ENCODE measurements around the gene WDR46.

The WDR46 gene

DNA sequence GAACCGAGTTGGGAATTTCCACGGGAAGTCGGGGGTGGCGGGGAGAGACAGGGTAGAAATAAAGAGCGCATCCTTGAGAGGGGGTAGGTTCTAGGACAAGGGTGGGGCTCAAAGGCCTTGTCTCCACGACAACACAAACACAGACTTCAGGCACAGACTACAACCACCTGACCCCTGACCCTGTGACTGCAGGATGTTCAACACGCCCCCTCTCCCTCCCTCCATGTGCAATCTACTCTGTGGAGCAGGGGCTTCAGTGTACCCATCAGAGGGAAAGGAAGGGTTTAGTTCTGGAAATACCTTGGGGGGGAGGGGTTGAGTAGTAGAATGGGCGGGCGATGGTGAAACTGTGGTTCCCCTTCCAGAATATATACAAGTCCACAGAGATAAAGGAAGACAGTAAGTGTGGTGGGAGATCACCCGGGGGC, 25.5 kb upstream of the WDR46 start:
- Histone ChIP-seq H3K4me1 (ENCODE audit: control insufficient read depth in 1 of 2, insufficient read depth in 2 of 2, low read length in 2 of 2) (peaks cover 36 to 59% of the 10 kb centered on the region in 2 donors), H3K27me3 (ENCODE audit: control insufficient read depth in 1 of 2, insufficient read depth in 2 of 2, low read length in 2 of 2) (no peaks in the 10 kb centered on the region), H3K9me3 (ENCODE audit: control insufficient read depth in 1 of 2, low read length in 2 of 2) (no peaks in the 10 kb centered on the region), H3K36me3 (ENCODE audit: control insufficient read depth in 1 of 2, insufficient read depth in 2 of 2, low read length in 2 of 2) (peaks cover 11 to 26% of the 10 kb centered on the region in 2 donors), H3K27ac (ENCODE audit: low read depth, low read length) (peak overlapping the region; percentile 98), H3K9ac (ENCODE audit: low read depth in 1 of 2, low read length in 2 of 2) (peak overlapping the region; percentile 65 to 96), H3K4me3 (ENCODE audit: low read depth in 1 of 2, low read length in 2 of 2) (peak overlapping the region; percentile 94 to 99)

DNA sequence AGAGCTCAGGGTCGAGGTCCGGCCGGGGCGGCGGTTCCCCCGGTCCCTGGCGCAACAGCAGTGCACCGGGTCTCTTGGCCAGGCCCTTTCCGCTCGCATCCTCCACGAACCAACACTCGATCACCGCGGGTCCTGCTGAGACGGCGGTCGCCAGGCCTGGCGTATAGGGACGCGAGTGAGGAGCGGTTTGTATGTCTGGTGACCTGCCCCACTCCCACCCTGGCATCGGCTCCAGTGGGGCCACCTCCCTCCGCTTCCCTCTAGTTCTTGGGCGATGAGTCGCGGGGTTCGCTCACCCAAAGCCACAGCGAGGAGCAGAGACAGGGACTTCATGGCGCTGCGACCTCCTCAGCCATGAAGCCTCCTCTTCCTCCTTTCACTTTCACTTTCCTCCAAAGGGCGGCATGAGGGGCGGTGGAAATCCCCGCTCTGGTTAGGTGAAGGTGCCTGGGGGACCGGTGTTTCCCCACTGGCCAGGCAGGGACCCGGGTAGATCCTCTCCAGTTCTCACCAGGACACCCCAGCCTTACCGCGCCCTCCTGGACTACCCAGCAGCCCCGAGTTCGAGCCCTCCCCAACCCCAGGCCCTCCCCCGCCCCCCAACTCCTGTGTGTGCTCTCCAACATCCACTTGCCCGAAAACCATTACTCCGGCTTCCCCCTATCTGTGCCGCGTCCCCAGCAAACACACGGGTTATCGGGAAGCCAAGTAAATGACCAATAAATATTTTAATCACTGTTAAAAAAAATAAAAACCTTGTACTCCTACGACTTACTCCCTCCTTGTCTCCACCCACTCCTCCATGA, 24.9 kb upstream of the WDR46 start, which contains the start of gene TAPBP:
Gene TAPBP, minus strand, starts transcription at position 370 of the 806 bp plus-strand sequence. Its CDS starts 37 bp downstream, at position 333.
- H3K4me1 ChIP-seq (ENCODE audit: control insufficient read depth in 1 of 2, insufficient read depth in 2 of 2, low read length in 2 of 2) = peaks cover 30 to 52% of the 10 kb centered on the region in 2 donors

DNA sequence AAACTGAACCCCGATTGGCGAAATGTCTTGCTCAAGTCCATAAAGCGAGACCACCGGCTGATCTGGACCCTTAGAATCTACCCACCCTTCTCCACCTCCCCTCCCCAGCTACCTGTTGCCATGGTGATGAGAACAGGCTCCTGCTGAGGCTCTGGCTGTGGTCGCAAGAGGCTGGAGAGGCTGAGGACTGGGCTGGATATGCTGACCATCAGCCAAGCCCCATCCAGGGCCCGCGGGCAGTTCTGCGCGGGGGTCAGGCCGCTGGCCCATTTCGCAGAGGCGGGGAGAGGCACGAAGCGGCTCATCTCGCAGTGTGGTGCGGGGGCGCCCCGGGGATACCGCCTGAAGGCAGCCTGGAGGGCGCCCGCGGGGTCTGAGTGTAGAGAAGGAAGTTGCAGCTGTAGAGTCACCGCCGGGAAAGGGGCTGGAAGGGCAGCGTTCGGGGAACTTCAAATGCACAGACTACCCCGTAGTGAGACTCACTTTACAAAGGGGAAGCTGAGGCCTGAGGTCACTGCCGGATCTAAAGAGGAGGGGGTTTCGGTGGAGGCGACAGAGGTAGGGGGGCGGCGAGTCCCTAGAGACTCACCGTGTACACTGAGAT, 24.2 kb upstream of the WDR46 start:
- no peaks in the 10 kb centered on the region for H3K9me3 ChIP-seq (ENCODE audit: control insufficient read depth in 1 of 2, low read length in 2 of 2)
- peak overlapping the region; percentile 94 to 99 for H3K4me3 ChIP-seq (ENCODE audit: low read depth in 1 of 2, low read length in 2 of 2)
- H3K9ac ChIP-seq (ENCODE audit: low read depth in 1 of 2, low read length in 2 of 2) = peak overlapping the region; percentile 96 to 99
- H3K27ac ChIP-seq (ENCODE audit: low read depth, low read length) = peak overlapping the region; percentile 98
- peaks cover 0 to 19% of the 10 kb centered on the region in 2 donors for H3K36me3 ChIP-seq (ENCODE audit: control insufficient read depth in 1 of 2, insufficient read depth in 2 of 2, low read length in 2 of 2)
- H3K27me3 ChIP-seq (ENCODE audit: control insufficient read depth in 1 of 2, insufficient read depth in 2 of 2, low read length in 2 of 2) = no peaks in the 10 kb centered on the region
- H3K4me1 ChIP-seq (ENCODE audit: control insufficient read depth in 1 of 2, insufficient read depth in 2 of 2, low read length in 2 of 2) = peaks cover 23 to 45% of the 10 kb centered on the region in 2 donors

More for the DNA sequence above, 24.9 kb upstream of the WDR46 start, which contains the start of gene TAPBP:
- no peaks in the 10 kb centered on the region for H3K27me3 ChIP-seq (ENCODE audit: control insufficient read depth in 1 of 2, insufficient read depth in 2 of 2, low read length in 2 of 2)
- peaks cover 5 to 20% of the 10 kb centered on the region in 2 donors for H3K36me3 ChIP-seq (ENCODE audit: control insufficient read depth in 1 of 2, insufficient read depth in 2 of 2, low read length in 2 of 2)
- H3K27ac ChIP-seq (ENCODE audit: low read depth, low read length) = peak within 1 kb of the TSS; percentile 98
- no peaks in the 10 kb centered on the region for H3K9me3 ChIP-seq (ENCODE audit: control insufficient read depth in 1 of 2, low read length in 2 of 2)
- H3K9ac ChIP-seq (ENCODE audit: low read depth in 1 of 2, low read length in 2 of 2) = peak within 1 kb of the TSS; percentile 96 to 99
- H3K4me3 ChIP-seq (ENCODE audit: low read depth in 1 of 2, low read length in 2 of 2) = peak within 1 kb of the TSS; percentile 94 to 99

DNA sequence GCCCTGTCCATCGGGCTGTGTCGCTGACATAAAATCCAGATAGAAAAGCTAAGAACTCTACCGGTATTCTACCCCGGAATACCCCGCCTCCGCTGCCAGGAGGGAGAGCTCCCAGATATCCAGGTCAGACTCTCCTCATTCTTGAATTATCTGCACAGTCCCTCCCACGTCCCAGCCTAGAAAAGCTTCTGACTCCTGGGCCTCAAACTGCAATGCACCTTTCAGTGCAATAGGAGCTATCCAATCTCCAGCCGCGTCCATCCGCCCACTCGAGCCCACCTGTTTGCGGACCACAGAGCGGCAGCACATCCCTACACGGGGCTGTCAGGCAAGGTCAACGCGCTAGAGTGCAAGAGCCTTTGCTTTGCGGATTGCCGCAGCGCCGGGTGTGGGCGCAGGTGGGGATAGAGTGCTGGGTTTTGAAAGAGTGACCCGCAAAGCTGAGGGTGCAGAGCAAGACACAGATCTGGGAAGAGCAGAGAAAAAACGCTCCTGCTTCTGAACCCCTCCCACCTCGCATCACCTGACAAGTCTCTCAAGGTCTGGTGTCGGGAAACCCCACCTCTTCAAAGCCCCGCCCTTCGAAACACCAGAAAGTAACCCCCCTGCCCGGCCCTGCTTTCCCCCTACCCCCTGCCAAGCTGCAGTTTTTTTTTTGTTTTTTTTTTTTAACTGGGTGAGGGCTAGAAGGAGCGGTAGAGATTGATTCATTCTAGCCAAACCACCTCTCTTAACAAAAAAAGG, 23.5 kb upstream of the WDR46 start:
- Histone ChIP-seq H3K36me3 (ENCODE audit: control insufficient read depth in 1 of 2, insufficient read depth in 2 of 2, low read length in 2 of 2) (peaks cover 0 to 20% of the 10 kb centered on the region in 2 donors), H3K9me3 (ENCODE audit: control insufficient read depth in 1 of 2, low read length in 2 of 2) (no peaks in the 10 kb centered on the region), H3K4me3 (ENCODE audit: low read depth in 1 of 2, low read length in 2 of 2) (peak overlapping the region; percentile 94 to 99), H3K4me1 (ENCODE audit: control insufficient read depth in 1 of 2, insufficient read depth in 2 of 2, low read length in 2 of 2) (peaks cover 23 to 45% of the 10 kb centered on the region in 2 donors), H3K27me3 (ENCODE audit: control insufficient read depth in 1 of 2, insufficient read depth in 2 of 2, low read length in 2 of 2) (no peaks in the 10 kb centered on the region), H3K9ac (ENCODE audit: low read depth in 1 of 2, low read length in 2 of 2) (peak overlapping the region; percentile 96 to 99), H3K27ac (ENCODE audit: low read depth, low read length) (peak overlapping the region; percentile 98)

DNA sequence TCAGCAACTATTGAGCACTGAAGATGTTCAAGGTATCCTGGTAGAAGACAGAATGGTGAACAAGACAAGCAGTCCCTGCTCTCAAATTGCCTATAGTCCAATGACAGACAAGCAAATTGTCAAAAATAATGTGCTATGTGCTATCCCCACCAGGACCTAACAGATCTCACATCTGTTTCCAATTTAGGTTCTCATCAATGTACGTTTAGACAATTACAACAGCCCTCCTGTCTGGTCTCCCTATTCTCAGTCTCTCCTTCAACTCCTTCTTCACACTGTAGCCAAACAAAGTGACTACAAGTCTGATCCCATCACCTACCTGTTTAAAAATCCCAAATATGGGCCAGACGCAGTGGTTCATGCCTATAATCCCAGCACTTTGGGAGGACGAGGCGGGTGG, 17.3 kb upstream of the WDR46 start:
- Histone ChIP-seq H3K36me3 (ENCODE audit: control insufficient read depth in 1 of 2, insufficient read depth in 2 of 2, low read length in 2 of 2) (peaks cover 30 to 52% of the 10 kb centered on the region in 2 donors), H3K9me3 (ENCODE audit: control insufficient read depth in 1 of 2, low read length in 2 of 2) (no peaks in the 10 kb centered on the region), H3K4me1 (ENCODE audit: control insufficient read depth in 1 of 2, insufficient read depth in 2 of 2, low read length in 2 of 2) (peaks cover 7% of the 10 kb centered on the region in 2 donors), H3K9ac (ENCODE audit: low read depth in 1 of 2, low read length in 2 of 2) (no peak overlapping the region), H3K27ac (ENCODE audit: low read depth, low read length) (no peak overlapping the region), H3K4me3 (ENCODE audit: low read depth in 1 of 2, low read length in 2 of 2) (no peak overlapping the region), H3K27me3 (ENCODE audit: control insufficient read depth in 1 of 2, insufficient read depth in 2 of 2, low read length in 2 of 2) (no peaks in the 10 kb centered on the region)

DNA sequence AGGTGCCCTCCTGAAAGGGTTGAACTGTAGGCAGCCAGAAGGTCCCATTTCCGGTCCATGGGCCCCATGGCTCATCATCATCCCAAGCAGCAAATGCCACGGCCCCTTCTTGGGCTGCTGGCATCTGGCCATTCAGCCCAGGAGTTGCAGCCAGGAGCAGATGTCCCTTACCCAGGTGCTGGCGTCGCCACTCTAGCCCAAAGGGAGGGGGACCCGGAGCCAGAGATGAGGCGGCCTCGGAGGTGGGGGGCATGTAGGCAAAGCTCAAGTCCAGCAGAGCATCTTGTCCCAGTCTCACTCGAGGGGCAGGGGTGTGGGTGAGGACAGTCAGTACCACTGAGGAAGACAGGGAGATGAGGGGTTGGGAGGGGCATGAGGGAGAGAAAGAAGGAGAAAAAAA, 16.0 kb upstream of the WDR46 start:
- Histone ChIP-seq H3K4me3 (ENCODE audit: low read depth in 1 of 2, low read length in 2 of 2) (no peak overlapping the region), H3K27ac (ENCODE audit: low read depth, low read length) (no peak overlapping the region), H3K4me1 (ENCODE audit: control insufficient read depth in 1 of 2, insufficient read depth in 2 of 2, low read length in 2 of 2) (peaks cover 6 to 7% of the 10 kb centered on the region in 2 donors), H3K36me3 (ENCODE audit: control insufficient read depth in 1 of 2, insufficient read depth in 2 of 2, low read length in 2 of 2) (peaks cover 30 to 43% of the 10 kb centered on the region in 2 donors), H3K9me3 (ENCODE audit: control insufficient read depth in 1 of 2, low read length in 2 of 2) (no peaks in the 10 kb centered on the region), H3K9ac (ENCODE audit: low read depth in 1 of 2, low read length in 2 of 2) (no peak overlapping the region), H3K27me3 (ENCODE audit: control insufficient read depth in 1 of 2, insufficient read depth in 2 of 2, low read length in 2 of 2) (no peaks in the 10 kb centered on the region)

DNA sequence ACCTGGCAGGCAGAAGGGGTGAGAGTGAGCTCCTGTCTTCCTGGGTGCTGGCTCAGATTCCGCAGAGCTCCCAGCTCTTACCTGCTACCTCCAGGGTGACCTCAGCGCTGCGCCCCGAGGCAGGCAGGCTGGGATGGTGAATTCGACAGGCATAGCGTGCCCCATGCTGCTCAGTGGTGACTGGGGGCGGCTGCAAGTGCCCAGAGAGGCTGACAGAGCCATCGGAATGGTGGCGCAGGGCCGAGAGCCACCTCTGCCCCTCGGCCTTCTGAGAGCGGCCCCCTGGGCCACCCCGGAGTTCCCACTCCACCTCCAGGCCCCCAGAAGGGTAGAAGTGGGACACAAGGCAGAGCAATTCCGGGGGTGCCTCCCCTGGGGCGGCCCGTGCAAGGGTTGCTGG, 15.2 kb upstream of the WDR46 start:
- H3K4me3 ChIP-seq (ENCODE audit: low read depth in 1 of 2, low read length in 2 of 2) = no peak overlapping the region
- H3K27ac ChIP-seq (ENCODE audit: low read depth, low read length) = no peak overlapping the region
- no peaks in the 10 kb centered on the region for H3K27me3 ChIP-seq (ENCODE audit: control insufficient read depth in 1 of 2, insufficient read depth in 2 of 2, low read length in 2 of 2)

DNA sequence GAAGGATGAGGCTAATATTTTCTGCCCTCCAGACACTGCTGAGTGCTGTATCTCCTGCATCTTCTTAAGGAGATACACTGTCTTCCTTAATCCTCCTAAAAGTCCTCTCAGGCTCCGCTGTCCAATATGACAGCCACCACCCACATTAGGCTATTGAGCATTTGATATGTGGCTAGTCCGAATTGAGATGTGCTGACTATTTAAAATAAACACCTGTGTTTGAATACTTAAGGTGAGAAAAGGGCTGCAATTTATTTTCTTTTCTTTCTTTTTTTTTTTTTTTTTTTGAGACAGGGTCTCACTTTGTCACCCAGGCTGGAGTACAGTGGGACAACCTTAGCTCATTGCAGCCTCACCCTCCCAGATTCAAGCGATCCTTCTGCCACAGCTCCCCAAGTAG, 12.8 kb upstream of the WDR46 start:
- no peaks in the 10 kb centered on the region for H3K9me3 ChIP-seq (ENCODE audit: control insufficient read depth in 1 of 2, low read length in 2 of 2)
- H3K36me3 ChIP-seq (ENCODE audit: control insufficient read depth in 1 of 2, insufficient read depth in 2 of 2, low read length in 2 of 2) = peaks cover 30 to 38% of the 10 kb centered on the region in 2 donors
- H3K9ac ChIP-seq (ENCODE audit: low read depth in 1 of 2, low read length in 2 of 2) = no peak overlapping the region
- no peak overlapping the region for H3K27ac ChIP-seq (ENCODE audit: low read depth, low read length)
- no peak overlapping the region for H3K4me3 ChIP-seq (ENCODE audit: low read depth in 1 of 2, low read length in 2 of 2)
- H3K27me3 ChIP-seq (ENCODE audit: control insufficient read depth in 1 of 2, insufficient read depth in 2 of 2, low read length in 2 of 2) = no peaks in the 10 kb centered on the region
- H3K4me1 ChIP-seq (ENCODE audit: control insufficient read depth in 1 of 2, insufficient read depth in 2 of 2, low read length in 2 of 2) = peaks cover 13 to 19% of the 10 kb centered on the region in 2 donors

More for the DNA sequence above, 15.2 kb upstream of the WDR46 start:
- no peaks in the 10 kb centered on the region for H3K9me3 ChIP-seq (ENCODE audit: control insufficient read depth in 1 of 2, low read length in 2 of 2)
- peaks cover 7 to 11% of the 10 kb centered on the region in 2 donors for H3K4me1 ChIP-seq (ENCODE audit: control insufficient read depth in 1 of 2, insufficient read depth in 2 of 2, low read length in 2 of 2)
- peaks cover 30 to 43% of the 10 kb centered on the region in 2 donors for H3K36me3 ChIP-seq (ENCODE audit: control insufficient read depth in 1 of 2, insufficient read depth in 2 of 2, low read length in 2 of 2)
- no peak overlapping the region for H3K9ac ChIP-seq (ENCODE audit: low read depth in 1 of 2, low read length in 2 of 2)

DNA sequence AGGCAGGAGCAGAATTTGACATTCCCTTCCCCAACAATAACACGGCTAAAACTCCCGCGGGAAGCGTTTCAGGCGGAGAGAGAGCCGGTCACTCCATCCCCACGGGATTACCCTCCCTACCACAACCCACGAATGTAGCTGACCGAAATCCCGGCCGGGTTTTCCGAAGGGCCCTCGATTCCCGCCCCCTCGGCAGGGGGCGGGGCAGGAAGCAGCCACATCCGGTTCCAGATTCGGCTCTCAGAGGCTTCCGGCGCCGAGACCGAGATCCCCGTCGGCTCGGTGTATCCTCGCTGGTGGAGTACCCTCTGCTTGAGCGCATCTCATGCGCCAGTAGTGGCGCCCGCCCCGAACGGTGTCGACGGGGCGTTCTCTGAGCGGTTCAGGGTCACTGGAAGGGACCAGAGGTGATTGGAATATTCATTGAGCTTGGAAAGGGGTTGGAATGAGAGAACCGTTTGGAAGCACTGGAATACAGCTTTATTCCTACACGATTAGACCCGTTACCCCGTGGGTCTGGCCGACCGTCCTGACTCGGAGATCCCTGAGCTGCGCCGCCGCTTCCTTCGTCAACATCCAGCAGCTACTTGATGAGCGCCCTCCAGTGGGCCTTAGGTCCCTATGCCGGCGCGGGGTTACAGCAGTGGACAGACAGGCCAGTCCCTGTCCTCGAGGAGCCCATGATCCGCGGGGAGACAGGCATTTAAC, 10.4 kb upstream of the WDR46 start:
- peak overlapping the region; percentile 96 for H3K27ac ChIP-seq (ENCODE audit: low read depth, low read length)
- H3K9me3 ChIP-seq (ENCODE audit: control insufficient read depth in 1 of 2, low read length in 2 of 2) = no peaks in the 10 kb centered on the region
- peaks cover 6 to 20% of the 10 kb centered on the region in 2 donors for H3K4me1 ChIP-seq (ENCODE audit: control insufficient read depth in 1 of 2, insufficient read depth in 2 of 2, low read length in 2 of 2)
- H3K4me3 ChIP-seq (ENCODE audit: low read depth in 1 of 2, low read length in 2 of 2) = peak overlapping the region; percentile 72 to 85
- no peaks in the 10 kb centered on the region for H3K27me3 ChIP-seq (ENCODE audit: control insufficient read depth in 1 of 2, insufficient read depth in 2 of 2, low read length in 2 of 2)
- H3K36me3 ChIP-seq (ENCODE audit: control insufficient read depth in 1 of 2, insufficient read depth in 2 of 2, low read length in 2 of 2) = peaks cover 9 to 34% of the 10 kb centered on the region in 2 donors
- H3K9ac ChIP-seq (ENCODE audit: low read depth in 1 of 2, low read length in 2 of 2) = peak overlapping the region; percentile 71 to 92
